HUES48 (cell line): ENCODE measurements around the gene GPC5.

Experiments used
- H3K27ac ChIP-seq: one replicate; pipeline ENCODE4 v1.7.0; 2013; ENCODE audit warnings: low read depth, low read length, inconsistent platforms
- H3K27me3 ChIP-seq: 2 replicates; pipeline ENCODE4 v1.6.1; 2013; ENCODE audit warnings: mild to moderate bottlenecking, low read length; ENCODE audit not compliant: control insufficient read depth, insufficient read depth
- H3K36me3 ChIP-seq: 2 replicates; pipeline ENCODE4 v1.6.1; 2013; ENCODE audit warnings: low read length; ENCODE audit not compliant: control insufficient read depth, insufficient read depth
- H3K4me1 ChIP-seq: 2 replicates; pipeline ENCODE4 v1.6.1; 2013; ENCODE audit warnings: mild to moderate bottlenecking, low read length; ENCODE audit not compliant: control insufficient read depth, insufficient read depth
- H3K4me3 ChIP-seq: 2 replicates; pipeline ENCODE4 v1.5.1; 2013; ENCODE audit warnings: mild to moderate bottlenecking, low read depth, low read length
- H3K9ac ChIP-seq: 2 replicates; pipeline ENCODE4 v1.6.1; 2013; ENCODE audit warnings: mild to moderate bottlenecking, low read depth, low read length, moderate library complexity
- H3K9me3 ChIP-seq: 2 replicates; pipeline ENCODE4 v1.6.1; 2013; ENCODE audit warnings: low read length; ENCODE audit not compliant: control insufficient read depth, insufficient read depth

GPC5 gene

DNA sequence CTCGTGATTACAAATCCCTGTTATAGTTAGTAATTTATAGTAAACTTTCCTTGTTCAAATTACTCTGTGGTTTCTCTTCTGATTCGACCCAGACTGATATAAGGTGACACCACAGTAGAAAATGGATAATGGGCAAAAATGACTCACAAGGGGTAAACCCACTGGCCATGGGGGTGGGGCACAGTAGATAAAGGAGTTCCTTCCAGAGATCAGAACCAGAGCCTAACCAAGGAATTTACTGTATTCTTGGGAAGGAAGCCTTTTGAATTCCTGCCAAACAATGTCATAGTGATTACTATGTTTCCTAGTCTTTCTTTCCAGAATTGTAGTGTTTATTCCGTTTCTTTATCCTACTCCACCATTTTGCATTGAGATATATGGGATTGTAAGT is 29.0 kb upstream of the GPC5 start:
- H3K36me3 ChIP-seq = no peaks in the 10 kb centered on the region
- H3K9ac ChIP-seq = no peak overlapping the region
- H3K4me1 ChIP-seq = no peaks in the 10 kb centered on the region; the same call in 1 of the 2 replicates
- H3K9me3 ChIP-seq = no peaks in the 10 kb centered on the region
- no peak overlapping the region for H3K4me3 ChIP-seq
- no peaks in the 10 kb centered on the region for H3K27me3 ChIP-seq
- no peak overlapping the region for H3K27ac ChIP-seq

DNA sequence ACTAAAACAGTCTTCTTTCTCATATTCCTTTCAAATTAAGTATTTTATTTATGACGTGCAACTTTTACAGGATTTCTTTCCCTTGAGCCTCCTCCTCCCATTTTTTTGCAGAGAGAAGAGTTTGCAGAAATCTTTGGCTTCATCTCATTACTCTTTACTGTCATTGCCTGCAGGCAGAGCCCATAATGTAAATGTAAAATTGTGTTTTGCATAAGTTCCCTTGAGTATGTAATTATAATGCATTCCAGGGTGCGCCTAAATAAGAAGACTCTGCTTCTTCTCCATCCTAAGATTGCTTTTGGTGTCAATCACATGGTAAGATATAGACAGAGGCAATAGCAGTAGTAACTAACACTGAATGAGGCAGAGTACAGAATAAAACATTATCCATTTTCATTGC is 27.9 kb upstream of the GPC5 start:
- Histone ChIP-seq H3K36me3 (no peaks in the 10 kb centered on the region), H3K9ac (no peak overlapping the region), H3K27ac (no peak overlapping the region), H3K9me3 (no peaks in the 10 kb centered on the region), H3K4me1 (no peaks in the 10 kb centered on the region; the same call in 1 of the 2 replicates), H3K27me3 (no peaks in the 10 kb centered on the region), H3K4me3 (no peak overlapping the region)

DNA sequence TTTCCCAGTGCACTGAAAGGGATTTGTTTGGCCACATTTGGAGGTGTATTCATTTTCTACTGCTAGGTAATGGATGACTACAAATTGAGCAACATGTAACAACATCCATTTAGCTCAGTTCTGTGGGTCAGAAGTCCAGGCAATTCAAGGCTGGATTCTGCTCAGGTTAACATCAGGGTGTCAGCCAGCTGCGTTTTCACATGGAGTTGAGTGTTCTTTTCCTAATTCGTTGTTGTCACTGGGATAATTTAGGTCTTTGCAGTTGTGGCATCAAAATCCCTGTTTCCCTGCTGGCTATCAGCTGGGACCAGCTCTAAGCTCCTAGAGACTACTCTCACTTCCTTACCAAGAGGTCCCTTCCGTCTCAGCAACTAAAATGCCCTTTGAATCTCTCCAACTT is 25.5 kb upstream of the GPC5 start:
- no peaks in the 10 kb centered on the region for H3K27me3 ChIP-seq
- H3K27ac ChIP-seq = no peak overlapping the region
- no peak overlapping the region for H3K9ac ChIP-seq
- H3K36me3 ChIP-seq = no peaks in the 10 kb centered on the region
- H3K9me3 ChIP-seq = no peaks in the 10 kb centered on the region
- no peak overlapping the region for H3K4me3 ChIP-seq
- H3K4me1 ChIP-seq = no peaks in the 10 kb centered on the region; the same call in 1 of the 2 replicates

DNA sequence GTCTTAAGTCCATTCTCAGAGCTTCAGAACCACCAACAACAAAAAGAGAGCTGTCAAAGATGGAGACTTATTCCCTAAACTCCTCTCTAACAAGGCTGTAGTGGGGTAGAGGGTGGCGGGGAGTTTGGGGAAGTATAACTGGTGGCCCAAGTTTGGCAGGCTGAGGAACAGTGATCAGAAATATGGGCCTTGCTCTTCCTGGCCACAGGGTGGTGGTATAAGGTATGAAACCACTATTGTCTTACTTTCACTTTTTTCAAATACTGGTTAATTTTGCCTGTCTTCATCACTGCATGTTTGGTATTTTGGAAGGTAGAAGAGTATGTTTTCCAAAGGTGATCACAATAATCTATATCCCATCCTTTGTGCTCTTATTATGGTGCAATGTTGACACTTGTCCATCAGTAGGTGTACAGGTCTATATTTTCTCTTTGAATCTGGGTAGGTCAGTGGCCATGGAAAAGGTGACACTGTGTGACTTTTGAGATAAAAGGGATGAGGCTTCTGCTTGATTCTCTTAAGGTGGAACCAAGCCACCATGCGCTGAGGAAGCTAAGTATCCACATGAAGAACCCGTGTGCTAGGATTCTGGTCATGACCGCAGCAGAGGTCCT is 23.2 kb upstream of the GPC5 start:
- no peak overlapping the region for H3K4me3 ChIP-seq
- H3K4me1 ChIP-seq = no peaks in the 10 kb centered on the region

DNA sequence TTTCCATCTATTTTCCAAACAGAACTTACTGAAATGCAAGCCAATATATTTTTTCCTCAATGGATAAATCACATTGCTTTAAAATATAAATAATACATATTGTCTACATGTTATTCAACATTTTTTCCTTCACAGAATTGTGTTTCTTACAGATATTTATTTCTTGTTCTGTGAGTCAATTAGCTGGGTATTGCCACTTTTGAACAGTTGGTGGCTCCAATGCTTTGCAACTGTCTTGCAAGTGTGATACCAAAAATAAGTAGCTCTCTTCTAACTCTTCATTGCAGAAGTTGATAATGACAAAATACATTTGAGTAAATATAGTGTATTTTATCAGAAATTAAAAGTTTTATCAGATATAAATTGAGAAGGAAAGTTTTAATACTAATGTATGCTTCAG is 17.1 kb upstream of the GPC5 start:
- H3K36me3 ChIP-seq = no peaks in the 10 kb centered on the region
- H3K27ac ChIP-seq = no peak overlapping the region
- H3K4me1 ChIP-seq = no peaks in the 10 kb centered on the region
- H3K27me3 ChIP-seq = no peaks in the 10 kb centered on the region; the same call in 1 of the 2 replicates
- no peak overlapping the region for H3K4me3 ChIP-seq
- H3K9ac ChIP-seq = no peak overlapping the region
- H3K9me3 ChIP-seq = no peaks in the 10 kb centered on the region

More for the DNA sequence above, 23.2 kb upstream of the GPC5 start:
- Histone ChIP-seq H3K27me3 (no peaks in the 10 kb centered on the region), H3K9me3 (no peaks in the 10 kb centered on the region), H3K36me3 (no peaks in the 10 kb centered on the region), H3K27ac (no peak overlapping the region), H3K9ac (no peak overlapping the region)

DNA sequence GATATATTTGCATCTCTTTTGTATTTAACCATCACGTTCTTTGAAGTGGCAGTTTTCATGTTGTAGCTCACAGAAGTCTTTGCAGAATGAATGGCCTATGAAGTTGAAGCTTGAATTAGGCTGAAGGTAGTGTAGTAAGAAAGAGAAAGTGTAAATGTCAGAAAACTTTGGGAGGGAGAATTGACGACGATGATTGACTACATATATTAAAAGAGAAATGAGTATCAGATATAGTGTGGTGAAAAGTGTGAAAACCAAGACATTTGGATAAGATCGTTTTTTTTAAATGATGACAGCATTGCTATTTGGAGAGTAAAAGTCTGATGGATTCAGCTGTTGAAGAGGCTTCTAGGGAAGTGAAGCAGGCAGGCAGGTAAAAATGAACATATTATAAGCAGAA is 14.6 kb upstream of the GPC5 start:
- no peak overlapping the region for H3K4me3 ChIP-seq
- H3K36me3 ChIP-seq = no peaks in the 10 kb centered on the region
- no peaks in the 10 kb centered on the region for H3K4me1 ChIP-seq
- H3K9ac ChIP-seq = no peak overlapping the region
- H3K9me3 ChIP-seq = no peaks in the 10 kb centered on the region
- no peaks in the 10 kb centered on the region; the same call in 1 of the 2 replicates for H3K27me3 ChIP-seq
- H3K27ac ChIP-seq = no peak overlapping the region

DNA sequence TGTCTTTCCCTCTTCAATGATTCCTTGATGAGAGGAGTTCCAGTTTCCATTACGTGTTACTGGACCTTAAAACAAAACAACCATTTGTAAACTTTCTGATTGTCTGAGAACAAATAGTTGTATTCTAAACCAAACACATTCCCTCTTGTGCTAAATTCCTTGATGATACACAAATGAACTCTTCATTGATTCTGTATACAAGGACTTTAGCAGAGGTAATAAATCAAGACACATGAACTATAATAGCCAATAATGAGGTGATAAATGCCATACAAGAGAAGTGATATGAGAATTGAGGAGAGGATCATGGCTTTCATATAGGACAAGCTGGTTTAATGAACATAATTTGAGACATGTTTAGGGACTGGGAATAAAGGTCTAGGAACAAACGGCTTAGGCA is 13.5 kb upstream of the GPC5 start:
- no peak overlapping the region for H3K4me3 ChIP-seq
- no peaks in the 10 kb centered on the region for H3K36me3 ChIP-seq
- no peaks in the 10 kb centered on the region for H3K9me3 ChIP-seq

DNA sequence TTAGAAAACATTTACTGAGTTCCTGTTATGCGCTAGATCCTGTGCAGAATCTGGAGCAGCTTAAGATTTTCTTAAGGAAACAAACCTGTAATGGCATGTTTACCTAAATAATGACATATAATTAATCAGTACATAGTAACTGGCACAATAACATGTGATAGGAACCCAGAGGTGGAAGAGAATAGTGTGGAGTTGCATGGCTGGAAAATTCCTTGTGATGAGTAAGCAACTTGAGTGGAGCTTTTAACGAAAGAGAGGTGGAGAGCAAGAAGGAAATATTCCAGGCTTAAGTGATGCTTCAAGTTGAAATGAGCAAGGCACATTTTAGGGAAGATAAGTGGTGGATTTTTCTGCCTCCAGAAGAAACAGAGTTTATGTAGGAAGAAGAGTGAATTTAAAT is 9.2 kb upstream of the GPC5 start:
- Histone ChIP-seq H3K9ac (no peak overlapping the region), H3K27ac (no peak overlapping the region), H3K4me1 (no peaks in the 10 kb centered on the region), H3K36me3 (no peaks in the 10 kb centered on the region), H3K4me3 (no peak overlapping the region), H3K27me3 (no peaks in the 10 kb centered on the region; the same call in 1 of the 2 replicates), H3K9me3 (no peaks in the 10 kb centered on the region)

More for the DNA sequence above, 13.5 kb upstream of the GPC5 start:
- no peaks in the 10 kb centered on the region for H3K4me1 ChIP-seq
- H3K27ac ChIP-seq = no peak overlapping the region
- H3K9ac ChIP-seq = no peak overlapping the region
- no peaks in the 10 kb centered on the region; the same call in 1 of the 2 replicates for H3K27me3 ChIP-seq

DNA sequence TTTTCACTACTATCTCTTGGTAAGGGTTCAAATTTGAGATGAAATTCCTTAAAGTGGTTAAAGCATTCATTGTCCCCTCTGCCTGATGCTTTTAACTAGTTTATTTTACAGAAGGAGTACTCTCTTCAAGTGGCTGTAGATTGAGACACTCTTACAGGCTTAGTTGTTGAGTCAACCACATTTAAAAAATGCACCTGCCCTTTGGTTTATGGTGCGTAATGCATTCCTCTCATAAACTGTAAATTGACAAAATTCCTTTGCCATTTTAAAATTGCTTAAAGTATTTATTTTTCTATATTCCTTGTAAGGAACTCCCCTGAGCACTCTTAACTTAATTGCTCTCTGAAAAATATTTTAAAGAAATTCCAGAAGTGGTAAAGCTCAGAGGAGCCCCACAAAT is 826 bp upstream of the GPC5 start:
- H3K27me3 ChIP-seq = peaks cover 58% of the 10 kb centered on the region

DNA sequence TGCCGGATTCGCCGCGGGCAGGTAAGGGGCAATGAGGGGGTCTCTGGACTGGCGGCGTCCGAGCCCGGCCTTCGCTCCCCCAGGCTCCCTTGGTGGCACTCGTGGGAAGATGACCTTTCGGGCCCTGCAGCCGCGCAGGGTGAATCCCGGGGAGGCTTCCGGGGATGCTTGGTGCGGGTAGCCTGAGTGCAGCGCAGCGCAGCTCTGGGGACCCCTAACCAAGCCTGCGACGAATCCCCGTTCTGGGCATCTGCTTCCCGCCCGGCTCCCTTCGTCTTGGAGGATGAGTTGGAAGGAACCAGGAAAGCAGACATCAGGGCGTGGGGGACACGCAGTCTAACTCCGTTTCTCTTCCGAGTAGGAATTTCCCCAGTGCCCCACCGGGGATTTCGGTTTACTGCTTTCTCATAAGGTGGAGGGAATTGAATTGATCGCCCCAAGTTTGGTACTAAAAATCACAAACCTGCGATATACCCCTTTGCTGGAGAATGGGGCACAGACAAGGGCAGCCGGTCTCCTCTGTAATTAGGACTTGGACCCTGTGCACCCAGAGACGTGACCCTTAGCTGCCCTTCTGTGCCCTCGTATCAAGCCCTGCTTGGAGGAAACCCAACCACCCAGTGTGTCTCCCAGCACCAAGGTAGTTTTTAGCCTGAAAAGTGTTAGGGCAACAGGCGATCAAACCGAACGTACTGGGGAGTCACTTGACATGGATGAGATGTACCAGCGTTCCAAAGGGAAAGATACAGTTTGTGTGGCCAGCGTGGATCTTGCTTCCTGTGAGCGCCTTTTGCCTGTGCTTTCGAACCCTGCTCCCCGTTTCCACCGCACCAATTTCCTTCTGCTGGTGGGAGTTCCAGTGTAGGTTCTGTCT is 1.0 kb downstream of the GPC5 start:
- Histone ChIP-seq H3K27ac (no peak overlapping the region), H3K9me3 (no peaks in the 10 kb centered on the region), H3K4me1 (peaks cover 7% of the 10 kb centered on the region; the same call in 1 of the 2 replicates), H3K36me3 (no peaks in the 10 kb centered on the region), H3K4me3 (peak overlapping the region; percentile 66), H3K27me3 (peaks cover 58% of the 10 kb centered on the region), H3K9ac (no peak overlapping the region)

More for the DNA sequence above, 826 bp upstream of the GPC5 start:
- Histone ChIP-seq H3K27ac (no peak overlapping the region), H3K4me1 (peaks cover 7% of the 10 kb centered on the region; the same call in 1 of the 2 replicates), H3K9ac (no peak overlapping the region), H3K4me3 (no peak overlapping the region), H3K9me3 (no peaks in the 10 kb centered on the region), H3K36me3 (no peaks in the 10 kb centered on the region)

DNA sequence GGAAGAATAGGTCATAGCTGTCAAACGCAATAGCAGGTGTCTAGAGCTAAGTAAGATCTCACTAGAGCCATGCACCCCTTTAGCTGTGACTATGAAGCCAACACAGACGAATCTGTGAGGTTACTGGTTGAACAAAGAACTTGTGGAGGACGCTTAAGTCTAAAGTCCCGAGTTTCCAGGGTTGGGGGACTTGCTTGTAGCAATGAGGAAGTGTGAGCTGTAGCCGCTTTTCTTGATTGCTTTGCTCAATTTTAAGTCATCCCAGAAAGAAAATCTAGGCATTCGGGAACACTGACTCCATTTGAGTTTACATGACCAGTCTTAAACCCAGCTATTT is 1.6 kb downstream of the GPC5 start:
- H3K9me3 ChIP-seq = no peaks in the 10 kb centered on the region
- peaks cover 58% of the 10 kb centered on the region for H3K27me3 ChIP-seq
- no peak overlapping the region for H3K4me3 ChIP-seq

More for the DNA sequence above, 1.6 kb downstream of the GPC5 start:
- peaks cover 7% of the 10 kb centered on the region; the same call in 1 of the 2 replicates for H3K4me1 ChIP-seq
- H3K9ac ChIP-seq = no peak overlapping the region
- H3K27ac ChIP-seq = no peak overlapping the region
- H3K36me3 ChIP-seq = no peaks in the 10 kb centered on the region
